ENCODE measurements around the gene ZNF407.

DNA sequence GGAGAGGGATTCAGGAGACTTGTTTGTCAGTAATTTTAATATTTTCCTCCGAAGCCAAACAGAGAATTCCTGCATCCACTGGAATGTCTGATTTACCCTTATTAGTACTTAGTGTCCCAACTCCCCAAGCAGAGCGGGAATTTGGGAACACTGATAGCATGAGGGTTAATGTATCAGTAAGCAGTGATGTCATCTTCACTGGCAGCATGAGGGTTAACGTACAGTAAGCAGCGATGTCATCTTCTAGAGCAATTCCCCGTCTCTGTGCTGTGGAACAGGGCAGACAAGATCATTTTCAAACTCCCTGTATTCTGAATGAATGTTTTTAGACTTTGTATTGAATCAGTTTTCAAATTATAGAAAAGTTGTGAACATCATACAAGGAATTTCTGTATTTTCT, 228.9 kb downstream of the ZNF407 start:
- TF ChIP-seq, protein P1, sequence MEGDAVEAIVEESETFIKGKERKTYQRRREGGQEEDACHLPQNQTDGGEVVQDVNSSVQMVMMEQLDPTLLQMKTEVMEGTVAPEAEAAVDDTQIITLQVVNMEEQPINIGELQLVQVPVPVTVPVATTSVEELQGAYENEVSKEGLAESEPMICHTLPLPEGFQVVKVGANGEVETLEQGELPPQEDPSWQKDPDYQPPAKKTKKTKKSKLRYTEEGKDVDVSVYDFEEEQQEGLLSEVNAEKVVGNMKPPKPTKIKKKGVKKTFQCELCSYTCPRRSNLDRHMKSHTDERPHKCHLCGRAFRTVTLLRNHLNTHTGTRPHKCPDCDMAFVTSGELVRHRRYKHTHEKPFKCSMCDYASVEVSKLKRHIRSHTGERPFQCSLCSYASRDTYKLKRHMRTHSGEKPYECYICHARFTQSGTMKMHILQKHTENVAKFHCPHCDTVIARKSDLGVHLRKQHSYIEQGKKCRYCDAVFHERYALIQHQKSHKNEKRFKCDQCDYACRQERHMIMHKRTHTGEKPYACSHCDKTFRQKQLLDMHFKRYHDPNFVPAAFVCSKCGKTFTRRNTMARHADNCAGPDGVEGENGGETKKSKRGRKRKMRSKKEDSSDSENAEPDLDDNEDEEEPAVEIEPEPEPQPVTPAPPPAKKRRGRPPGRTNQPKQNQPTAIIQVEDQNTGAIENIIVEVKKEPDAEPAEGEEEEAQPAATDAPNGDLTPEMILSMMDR (conservative IDR thresholded peaks at IDR 0.05; ENCODE audit: low read depth, low read length), result no peak
- TF ChIP-seq EZH2 (IDR thresholded peaks at IDR 0.05; ENCODE audit: borderline replicate concordance, low read depth, low read length, poor library complexity, severe bottlenecking), result no peak

Measured in A673 (cell line).